ENCODE results near the gene TRPV6. TPM values are rescaled to one million over a fixed set of nuclear protein-coding genes. Genes with fewer than 3 reads are reported as not detected.

The TRPV6 gene
- total RNA-seq, 1 experiment from 2014 or later: 1.7 TPM

DNA sequence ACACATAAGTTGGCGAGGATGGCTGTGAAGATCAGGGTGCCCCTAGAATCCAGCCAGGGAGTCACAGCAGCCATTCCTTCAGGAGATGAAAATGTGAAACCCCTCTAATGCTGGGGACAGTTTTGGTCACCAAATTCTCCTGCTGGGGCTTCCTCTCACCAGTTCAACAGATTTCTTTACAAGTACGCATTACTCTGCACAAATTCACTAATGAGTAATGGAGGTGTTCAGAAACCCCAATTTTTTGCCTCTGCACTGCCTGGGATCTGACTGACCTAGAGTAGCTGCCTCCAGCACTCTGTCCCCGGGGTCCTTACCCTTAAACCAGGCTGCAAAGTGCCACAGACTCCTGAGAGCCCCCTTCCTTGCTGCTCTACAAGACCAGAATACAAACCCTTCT is 31.9 kb upstream of the TRPV6 start:
- no peak overlapping the region for H2AFZ ChIP-seq (ENCODE audit: low read depth, low read length, poor library complexity, severe bottlenecking)
- H4K20me1 ChIP-seq (ENCODE audit: insufficient read depth): no peaks in the 10 kb centered on the region
- no peak overlapping the region for H3K9ac ChIP-seq (ENCODE audit: low read length)
- H3K9me3 ChIP-seq (ENCODE audit: control insufficient read depth in 1 of 2, insufficient read depth in 1 of 2, low read depth in 1 of 2, low read length in 2 of 2): no peaks in the 10 kb centered on the region
- TF ChIP-seq, protein P1, sequence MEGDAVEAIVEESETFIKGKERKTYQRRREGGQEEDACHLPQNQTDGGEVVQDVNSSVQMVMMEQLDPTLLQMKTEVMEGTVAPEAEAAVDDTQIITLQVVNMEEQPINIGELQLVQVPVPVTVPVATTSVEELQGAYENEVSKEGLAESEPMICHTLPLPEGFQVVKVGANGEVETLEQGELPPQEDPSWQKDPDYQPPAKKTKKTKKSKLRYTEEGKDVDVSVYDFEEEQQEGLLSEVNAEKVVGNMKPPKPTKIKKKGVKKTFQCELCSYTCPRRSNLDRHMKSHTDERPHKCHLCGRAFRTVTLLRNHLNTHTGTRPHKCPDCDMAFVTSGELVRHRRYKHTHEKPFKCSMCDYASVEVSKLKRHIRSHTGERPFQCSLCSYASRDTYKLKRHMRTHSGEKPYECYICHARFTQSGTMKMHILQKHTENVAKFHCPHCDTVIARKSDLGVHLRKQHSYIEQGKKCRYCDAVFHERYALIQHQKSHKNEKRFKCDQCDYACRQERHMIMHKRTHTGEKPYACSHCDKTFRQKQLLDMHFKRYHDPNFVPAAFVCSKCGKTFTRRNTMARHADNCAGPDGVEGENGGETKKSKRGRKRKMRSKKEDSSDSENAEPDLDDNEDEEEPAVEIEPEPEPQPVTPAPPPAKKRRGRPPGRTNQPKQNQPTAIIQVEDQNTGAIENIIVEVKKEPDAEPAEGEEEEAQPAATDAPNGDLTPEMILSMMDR (IDR thresholded peaks at IDR 0.05 in 2 of 3, conservative IDR thresholded peaks at IDR 0.05 in 1 of 3; ENCODE audit: borderline replicate concordance in 1 of 3, insufficient read depth in 1 of 3, low read depth in 2 of 3, low read length in 2 of 3): no peak
- TF ChIP-seq POLR2A (IDR thresholded peaks at IDR 0.05; ENCODE audit: borderline replicate concordance, extremely low read depth, insufficient read depth, insufficient read length): no peak
- TF ChIP-seq CBX3 (IDR thresholded peaks at IDR 0.05; ENCODE audit: low read depth): no peak
- no peak for TF ChIP-seq JUND (IDR thresholded peaks at IDR 0.05)
- no peak for TF ChIP-seq EZH2 (IDR thresholded peaks at IDR 0.05)
- no peak for TF ChIP-seq SIN3A (IDR thresholded peaks at IDR 0.05; ENCODE audit: low read depth)
- TF ChIP-seq TCF7L2 (IDR thresholded peaks at IDR 0.05; ENCODE audit: borderline replicate concordance, extremely low read depth, insufficient read depth, insufficient read length): no peak
- no peak for TF ChIP-seq POLR2AphosphoS5 (IDR thresholded peaks at IDR 0.05; ENCODE audit: low read depth, low read length)
- no peak for TF ChIP-seq SRF (IDR thresholded peaks at IDR 0.05; ENCODE audit: low read depth)
- TF ChIP-seq FOSL1 (IDR thresholded peaks at IDR 0.05; ENCODE audit: low read depth): no peak
- H3K27me3 ChIP-seq (ENCODE audit: insufficient read depth, low read length): peaks cover 29% of the 10 kb centered on the region
- DNase-seq (ENCODE audit: low read depth, low spot score) (no peak), ATAC-seq (no peak)
- no TSS peak for BruUV-seq (replicated peaks)
- no peaks in the 10 kb centered on the region for H3K36me3 ChIP-seq (ENCODE audit: control insufficient read depth in 1 of 2, insufficient read depth in 2 of 2, low read length in 2 of 2)
- no peaks in the 10 kb centered on the region for H3K4me1 ChIP-seq (ENCODE audit: control insufficient read depth in 1 of 2, insufficient read depth in 2 of 2, low read length in 2 of 2)
- H3K4me3 ChIP-seq (replicated peaks in 1 of 2; ENCODE audit: low read depth in 1 of 2, low read length in 2 of 2): no peak overlapping the region
- H3K4me2 ChIP-seq (ENCODE audit: low read length): no peak overlapping the region
- no peaks in the 10 kb centered on the region for H3K79me2 ChIP-seq (ENCODE audit: insufficient read depth, low read length)
- ChIA-PET RAD21 (ENCODE audit: low non-redundant PET in 1 of 2, low total read pairs in 2 of 2, uncharacterized antibody in 2 of 2, unreplicated experiment in 2 of 2) (no interaction called here), POLR2A (no interaction called here), CTCF (no interaction called here)
- intact Hi-C loops (cut with micrococcal nuclease): no loop called here
- H3K27ac ChIP-seq (ENCODE audit: low read depth, low read length): no peak overlapping the region
- no peaks in the 10 kb centered on the region for H3K9me2 ChIP-seq (ENCODE audit: insufficient read depth)

- TF ChIP-seq CBX3 (IDR thresholded peaks at IDR 0.05; ENCODE audit: low read depth): no peak
- TF ChIP-seq EZH2phosphoT487 (IDR thresholded peaks at IDR 0.05; ENCODE audit: borderline replicate concordance): no peak
- TF ChIP-seq MAX (IDR thresholded peaks at IDR 0.05): no peak
- TF ChIP-seq, protein P2, sequence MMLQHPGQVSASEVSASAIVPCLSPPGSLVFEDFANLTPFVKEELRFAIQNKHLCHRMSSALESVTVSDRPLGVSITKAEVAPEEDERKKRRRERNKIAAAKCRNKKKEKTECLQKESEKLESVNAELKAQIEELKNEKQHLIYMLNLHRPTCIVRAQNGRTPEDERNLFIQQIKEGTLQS (IDR thresholded peaks at IDR 0.05): no peak
- no peak for TF ChIP-seq CEBPB (IDR thresholded peaks at IDR 0.05; ENCODE audit: low read depth)
- no peak for TF ChIP-seq ZFX (IDR thresholded peaks at IDR 0.05)
- no peak for TF ChIP-seq ELF1 (IDR thresholded peaks at IDR 0.05; ENCODE audit: borderline replicate concordance, low read depth)
- TF ChIP-seq YY1 (IDR thresholded peaks at IDR 0.05; ENCODE audit: extremely low read depth, insufficient replicate concordance, low read depth, low read length): no peak
- Histone ChIP-seq H3K36me3 (ENCODE audit: control insufficient read depth in 1 of 2, insufficient read depth in 2 of 2, low read length in 2 of 2) (no peaks in the 10 kb centered on the region), H3K4me1 (ENCODE audit: control insufficient read depth in 1 of 2, insufficient read depth in 2 of 2, low read length in 2 of 2) (no peaks in the 10 kb centered on the region), H3K27me3 (ENCODE audit: insufficient read depth, low read length) (peaks cover 27% of the 10 kb centered on the region), H3K4me3 (replicated peaks in 1 of 2; ENCODE audit: low read depth in 1 of 2, low read length in 2 of 2) (no peak overlapping the region), H3K9me2 (ENCODE audit: insufficient read depth) (no peaks in the 10 kb centered on the region), H3K9ac (ENCODE audit: low read length) (no peak overlapping the region), H3K9me3 (ENCODE audit: control insufficient read depth in 1 of 2, insufficient read depth in 1 of 2, low read depth in 1 of 2, low read length in 2 of 2) (no peaks in the 10 kb centered on the region), H4K20me1 (ENCODE audit: insufficient read depth) (no peaks in the 10 kb centered on the region), H3K4me2 (ENCODE audit: low read length) (no peak overlapping the region), H3K27ac (ENCODE audit: low read depth, low read length) (no peak overlapping the region), H3K79me2 (ENCODE audit: insufficient read depth, low read length) (no peaks in the 10 kb centered on the region), H2AFZ (ENCODE audit: low read depth, low read length, poor library complexity, severe bottlenecking) (no peak overlapping the region)
- POLR2A ChIA-PET: no interaction called here
- CTCF ChIA-PET: interaction anchor here (0.9 to 1.5 kb wide), 3 partner anchors 9 to 299 kb away, joined by 3 read pairs; no protein-coding TSS in a partner anchor
- DNase-seq (ENCODE audit: low read depth, low spot score) (no peak), ATAC-seq (no peak)
- BruUV-seq (replicated peaks): no TSS peak
- RAD21 ChIA-PET (ENCODE audit: low non-redundant PET in 1 of 2, low total read pairs in 2 of 2, uncharacterized antibody in 2 of 2, unreplicated experiment in 2 of 2): no interaction called here
- intact Hi-C loops (cut with micrococcal nuclease): no loop called here
These were observed 31.0 kb upstream of the TRPV6 start for GRCh38 chr7:142916508-142916907.
